ENCODE data around the gene ROR2.
A peak's percentile ranks its signal among the peaks of the same experiment; 100 is the strongest.
"Not testable (repeated sequence)": the region's sequence is repeated elsewhere in the genome, so short reads cannot be mapped to it uniquely, and the experiment has no call there.

ROR2 gene

GRCh38 chr9:91522481-91522880, 427.5 kb downstream of the ROR2 start:
- Mint-ChIP-seq H3K9me3 (peaks cover 13 to 16% of the 10 kb centered on the region in 2 donors), H3K4me3 (no peak overlapping the region), H3K27me3 (peaks cover 6 to 13% of the 10 kb centered on the region in 2 donors), H3K4me1 (no peaks in the 10 kb centered on the region), H3K27ac (no peak overlapping the region), H3K36me3 (no peaks in the 10 kb centered on the region)
- ATAC-seq (replicated peaks) (no peak), DNase-seq (no peak)

GRCh38 chr9:91519520-91520277, 430.3 kb downstream of the ROR2 start:
- H3K36me3 Mint-ChIP-seq = peaks cover 0 to 3% of the 10 kb centered on the region in 2 donors
- peaks cover 8 to 9% of the 10 kb centered on the region in 2 donors for H3K9me3 Mint-ChIP-seq
- H3K27me3 Mint-ChIP-seq = peaks cover 7 to 10% of the 10 kb centered on the region in 2 donors
- no peak overlapping the region for H3K4me3 Mint-ChIP-seq
- DNase-seq (no peak), ATAC-seq (replicated peaks) (no peak)
- H3K4me1 Mint-ChIP-seq = peaks cover 0 to 2% of the 10 kb centered on the region in 2 donors
- no peak overlapping the region for H3K27ac Mint-ChIP-seq

- H3K4me3 Mint-ChIP-seq = no peak overlapping the region
- DNase-seq (no peak), ATAC-seq (replicated peaks) (no peak)
- H3K4me1 Mint-ChIP-seq = peaks cover 0 to 2% of the 10 kb centered on the region in 2 donors
- H3K27me3 Mint-ChIP-seq = peaks cover 7 to 15% of the 10 kb centered on the region in 2 donors
- peaks cover 4 to 5% of the 10 kb centered on the region in 2 donors for H3K9me3 Mint-ChIP-seq
- H3K27ac Mint-ChIP-seq = no peak overlapping the region
- H3K36me3 Mint-ChIP-seq = peaks cover 0 to 3% of the 10 kb centered on the region in 2 donors
Observed at GRCh38 chr9:91518462-91518861, 431.6 kb downstream of the ROR2 start.

GRCh38 chr9:91517801-91518200, 432.2 kb downstream of the ROR2 start:
- Mint-ChIP-seq H3K27me3 (peaks cover 7 to 16% of the 10 kb centered on the region in 2 donors), H3K4me1 (peaks cover 0 to 2% of the 10 kb centered on the region in 2 donors), H3K27ac (no peak overlapping the region), H3K9me3 (peaks cover 4 to 5% of the 10 kb centered on the region in 2 donors), H3K4me3 (no peak overlapping the region), H3K36me3 (peaks cover 0 to 3% of the 10 kb centered on the region in 2 donors)
- no peak for DNase-seq
- ATAC-seq (replicated peaks) = no peak

- not testable (repeated sequence) for H3K4me1 Mint-ChIP-seq; H3K27ac Mint-ChIP-seq; DNase-seq; ATAC-seq (replicated peaks); H3K9me3 Mint-ChIP-seq; H3K4me3 Mint-ChIP-seq; H3K36me3 Mint-ChIP-seq
- H3K27me3 Mint-ChIP-seq = peaks cover 9 to 19% of the 10 kb centered on the region in 2 donors
Observed at GRCh38 chr9:91517332-91517731, 432.7 kb downstream of the ROR2 start.

GRCh38 chr9:91516777-91517176, 433.3 kb downstream of the ROR2 start:
- H3K27ac Mint-ChIP-seq = no peak overlapping the region
- ATAC-seq (replicated peaks) (peak; percentile 42 to 58), DNase-seq (no peak)
- H3K4me1 Mint-ChIP-seq = peaks cover 0 to 2% of the 10 kb centered on the region in 2 donors
- peaks cover 0 to 3% of the 10 kb centered on the region in 2 donors for H3K36me3 Mint-ChIP-seq
- no peak overlapping the region for H3K4me3 Mint-ChIP-seq
- peaks cover 12 to 22% of the 10 kb centered on the region in 2 donors for H3K27me3 Mint-ChIP-seq
- peaks cover 8 to 10% of the 10 kb centered on the region in 2 donors for H3K9me3 Mint-ChIP-seq

- no peak for DNase-seq
- peaks cover 0 to 3% of the 10 kb centered on the region in 2 donors for H3K36me3 Mint-ChIP-seq
- no peak for ATAC-seq (replicated peaks)
- peaks cover 15 to 29% of the 10 kb centered on the region in 2 donors for H3K27me3 Mint-ChIP-seq
- peaks cover 0 to 2% of the 10 kb centered on the region in 2 donors for H3K4me1 Mint-ChIP-seq
- peaks cover 10 to 11% of the 10 kb centered on the region in 2 donors for H3K9me3 Mint-ChIP-seq
- peak overlapping the region; percentile 15 for H3K27ac Mint-ChIP-seq
- H3K4me3 Mint-ChIP-seq = no peak overlapping the region
Observed at GRCh38 chr9:91516081-91516480, 433.9 kb downstream of the ROR2 start.

- Mint-ChIP-seq H3K4me1 (peaks cover 0 to 2% of the 10 kb centered on the region in 2 donors), H3K27me3 (peaks cover 15 to 30% of the 10 kb centered on the region in 2 donors), H3K9me3 (peaks cover 9 to 10% of the 10 kb centered on the region in 2 donors), H3K36me3 (peaks cover 0 to 3% of the 10 kb centered on the region in 2 donors), H3K27ac (peak overlapping the region; percentile 15), H3K4me3 (no peak overlapping the region)
- ATAC-seq (replicated peaks) = peak; percentile 61 to 84
- DNase-seq = no peak
Observed at GRCh38 chr9:91515074-91515687, 434.8 kb downstream of the ROR2 start.

All from stimulated activated naive B cell treated with anti-CD40 and anti-IgM and Interleukin-4, amounts not matched to agents 10 μg/mL and 1 μg/mL and 100 μg/mL, for 72 hours (primary cell).